Skin of body (tissue), 2 donors: ENCODE measurements around the gene MYO5C. TPM values are rescaled to one million over a fixed set of nuclear protein-coding genes. Genes with fewer than 3 reads are reported as not detected.
A peak's percentile ranks its signal among the peaks of the same experiment; 100 is the strongest.

Experiments
- DNase-seq: peaks from one replicate; lab custom pipeline; 2025; lab: John Stamatoyannopoulos, UW
- total RNA-seq: library from RNA; depleted of rRNA; stranded (reverse); fragments of >200 nt; gene quantifications from one replicate; pipeline ENCODE4 v1.2.3, GENCODE V29; 2014

The MYO5C gene, protein sequence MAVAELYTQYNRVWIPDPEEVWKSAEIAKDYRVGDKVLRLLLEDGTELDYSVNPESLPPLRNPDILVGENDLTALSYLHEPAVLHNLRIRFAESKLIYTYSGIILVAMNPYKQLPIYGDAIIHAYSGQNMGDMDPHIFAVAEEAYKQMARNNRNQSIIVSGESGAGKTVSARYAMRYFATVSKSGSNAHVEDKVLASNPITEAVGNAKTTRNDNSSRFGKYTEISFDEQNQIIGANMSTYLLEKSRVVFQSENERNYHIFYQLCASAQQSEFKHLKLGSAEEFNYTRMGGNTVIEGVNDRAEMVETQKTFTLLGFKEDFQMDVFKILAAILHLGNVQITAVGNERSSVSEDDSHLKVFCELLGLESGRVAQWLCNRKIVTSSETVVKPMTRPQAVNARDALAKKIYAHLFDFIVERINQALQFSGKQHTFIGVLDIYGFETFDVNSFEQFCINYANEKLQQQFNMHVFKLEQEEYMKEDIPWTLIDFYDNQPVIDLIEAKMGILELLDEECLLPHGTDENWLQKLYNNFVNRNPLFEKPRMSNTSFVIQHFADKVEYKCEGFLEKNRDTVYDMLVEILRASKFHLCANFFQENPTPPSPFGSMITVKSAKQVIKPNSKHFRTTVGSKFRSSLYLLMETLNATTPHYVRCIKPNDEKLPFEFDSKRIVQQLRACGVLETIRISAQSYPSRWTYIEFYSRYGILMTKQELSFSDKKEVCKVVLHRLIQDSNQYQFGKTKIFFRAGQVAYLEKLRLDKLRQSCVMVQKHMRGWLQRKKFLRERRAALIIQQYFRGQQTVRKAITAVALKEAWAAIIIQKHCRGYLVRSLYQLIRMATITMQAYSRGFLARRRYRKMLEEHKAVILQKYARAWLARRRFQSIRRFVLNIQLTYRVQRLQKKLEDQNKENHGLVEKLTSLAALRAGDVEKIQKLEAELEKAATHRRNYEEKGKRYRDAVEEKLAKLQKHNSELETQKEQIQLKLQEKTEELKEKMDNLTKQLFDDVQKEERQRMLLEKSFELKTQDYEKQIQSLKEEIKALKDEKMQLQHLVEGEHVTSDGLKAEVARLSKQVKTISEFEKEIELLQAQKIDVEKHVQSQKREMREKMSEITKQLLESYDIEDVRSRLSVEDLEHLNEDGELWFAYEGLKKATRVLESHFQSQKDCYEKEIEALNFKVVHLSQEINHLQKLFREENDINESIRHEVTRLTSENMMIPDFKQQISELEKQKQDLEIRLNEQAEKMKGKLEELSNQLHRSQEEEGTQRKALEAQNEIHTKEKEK (N-terminal part only)
- 8.0 TPM for total RNA-seq

DNA sequence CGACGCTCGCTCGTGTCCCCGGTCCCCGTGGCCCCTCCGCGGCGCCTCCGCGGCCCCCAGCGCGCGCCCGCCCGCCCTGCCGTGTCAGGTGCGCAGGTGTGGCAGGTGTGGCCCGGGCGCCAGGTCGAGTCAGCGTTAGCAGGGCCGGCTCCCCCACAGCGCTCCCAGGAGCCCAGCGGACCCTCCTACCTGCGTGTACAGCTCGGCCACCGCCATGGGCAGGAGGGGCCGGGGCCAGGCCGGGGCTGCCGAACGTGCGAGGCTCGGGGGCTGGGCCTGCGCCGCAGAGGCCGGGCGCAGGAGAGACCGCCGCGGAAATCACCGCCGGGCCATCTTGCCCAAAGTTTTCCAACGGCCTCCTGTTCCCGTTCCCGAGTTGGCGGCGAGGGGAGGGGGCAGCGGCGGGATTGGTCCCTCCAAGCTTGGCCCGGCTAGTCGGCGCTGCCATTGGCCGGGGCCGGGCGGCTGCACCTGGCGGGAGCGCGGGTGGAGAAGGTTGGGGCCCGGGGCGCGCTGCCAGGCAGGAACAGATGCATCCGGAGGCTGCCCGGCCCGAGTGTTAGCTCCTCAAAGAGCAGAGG is at the start of gene MYO5C:
TSS of gene MYO5C (minus strand) at position 384 of the 581 bp plus-strand sequence. CDS start at position 216, 168 bp downstream.
- DNase-seq = peak; percentile 18

DNA sequence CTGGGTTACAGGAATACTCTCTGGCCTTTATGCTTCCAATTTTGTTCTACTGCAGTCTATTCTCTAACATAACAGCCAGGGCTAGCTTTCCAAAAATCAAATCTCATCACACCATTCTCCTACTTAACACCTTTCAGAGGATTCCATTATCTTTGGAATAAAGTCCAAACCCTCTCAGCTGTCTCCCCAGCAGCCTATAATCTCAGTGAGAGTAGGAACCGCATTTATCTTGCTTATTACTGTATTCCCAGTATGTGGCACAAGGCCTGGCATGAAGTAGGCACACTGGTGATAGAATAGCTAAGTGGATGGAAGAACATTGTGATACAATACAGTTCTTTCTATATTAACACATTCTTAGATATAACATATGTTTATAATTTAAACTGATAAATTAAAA is 49.0 kb upstream of the MYO5C start:
- DNase-seq = no peak

DNA sequence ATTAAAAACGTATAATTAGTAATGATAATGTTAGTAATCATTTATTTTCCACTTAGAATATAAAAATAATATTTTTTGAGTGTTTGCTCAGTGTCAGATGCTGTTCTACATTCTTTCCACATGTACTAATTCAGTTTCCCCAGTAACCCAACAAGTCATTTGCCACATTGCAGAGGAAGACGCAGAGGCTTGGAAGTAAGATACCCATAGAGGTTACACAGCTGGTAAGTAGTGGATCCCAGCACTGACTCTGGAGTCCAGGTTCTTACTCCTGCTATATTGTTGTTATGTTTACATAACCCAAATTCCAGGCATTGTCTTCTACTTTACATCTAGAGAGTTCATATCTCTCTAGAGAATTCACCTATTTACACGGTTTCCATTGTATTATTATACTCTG is 48.2 kb upstream of the MYO5C start:
- DNase-seq = no peak

DNA sequence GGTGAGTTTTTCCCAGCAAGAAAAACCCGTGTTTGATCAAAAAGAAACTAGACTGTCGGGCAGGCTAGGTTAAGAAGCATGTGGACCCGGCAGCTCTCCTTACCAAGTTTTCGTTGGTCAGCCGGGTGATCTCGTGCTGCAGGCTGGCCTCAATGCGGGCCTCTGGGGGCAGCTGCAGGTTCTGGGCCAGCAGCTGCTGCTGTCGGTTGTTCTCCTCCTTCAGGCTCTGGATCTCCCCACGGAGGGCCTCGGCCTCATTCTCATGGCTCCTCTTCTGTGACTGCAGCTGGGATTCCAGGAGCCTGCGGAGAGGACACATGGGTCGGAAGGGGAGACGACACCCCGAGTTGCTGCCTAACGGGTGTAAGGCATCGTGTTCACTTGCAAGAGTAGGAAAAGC is 44.5 kb upstream of the MYO5C start:
- no peak for DNase-seq

DNA sequence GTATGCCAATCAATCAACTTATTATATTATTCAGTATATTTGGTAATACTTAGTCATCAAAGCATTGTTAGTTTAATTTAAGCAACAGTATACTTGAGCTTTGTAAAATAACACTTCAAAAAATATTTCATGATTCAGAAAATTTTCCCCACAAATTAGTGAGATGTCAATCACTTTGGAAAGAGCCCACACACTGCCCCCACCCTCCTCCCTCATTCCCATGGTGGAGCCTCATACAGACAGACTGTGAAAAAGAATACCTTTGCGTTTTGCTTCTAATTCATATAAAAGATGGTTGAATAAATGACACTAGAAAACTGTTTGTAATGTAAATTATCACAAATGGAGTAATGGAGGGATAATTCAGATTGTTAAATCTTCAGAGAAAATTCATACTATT is 43.3 kb upstream of the MYO5C start:
- no peak for DNase-seq

DNA sequence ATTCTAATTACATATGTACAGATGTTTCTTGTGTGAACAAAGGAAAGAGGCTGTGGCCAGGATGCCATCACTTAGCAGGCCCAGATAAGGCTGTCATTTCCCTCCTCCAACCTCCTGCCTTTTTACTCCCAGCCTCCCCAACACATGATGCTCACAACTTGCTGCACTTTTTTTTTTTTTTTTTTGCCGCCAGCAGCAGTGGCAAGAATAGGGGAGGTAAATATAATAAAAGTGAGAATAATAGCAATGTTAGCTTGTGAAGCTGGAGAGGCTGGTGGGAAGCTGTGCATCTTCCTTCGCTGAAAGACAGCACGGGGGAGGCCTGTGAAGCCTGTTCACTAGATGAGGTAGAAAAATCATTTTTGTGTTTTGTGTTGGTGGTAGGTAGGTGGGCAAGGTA is 42.5 kb upstream of the MYO5C start:
- no peak for DNase-seq

DNA sequence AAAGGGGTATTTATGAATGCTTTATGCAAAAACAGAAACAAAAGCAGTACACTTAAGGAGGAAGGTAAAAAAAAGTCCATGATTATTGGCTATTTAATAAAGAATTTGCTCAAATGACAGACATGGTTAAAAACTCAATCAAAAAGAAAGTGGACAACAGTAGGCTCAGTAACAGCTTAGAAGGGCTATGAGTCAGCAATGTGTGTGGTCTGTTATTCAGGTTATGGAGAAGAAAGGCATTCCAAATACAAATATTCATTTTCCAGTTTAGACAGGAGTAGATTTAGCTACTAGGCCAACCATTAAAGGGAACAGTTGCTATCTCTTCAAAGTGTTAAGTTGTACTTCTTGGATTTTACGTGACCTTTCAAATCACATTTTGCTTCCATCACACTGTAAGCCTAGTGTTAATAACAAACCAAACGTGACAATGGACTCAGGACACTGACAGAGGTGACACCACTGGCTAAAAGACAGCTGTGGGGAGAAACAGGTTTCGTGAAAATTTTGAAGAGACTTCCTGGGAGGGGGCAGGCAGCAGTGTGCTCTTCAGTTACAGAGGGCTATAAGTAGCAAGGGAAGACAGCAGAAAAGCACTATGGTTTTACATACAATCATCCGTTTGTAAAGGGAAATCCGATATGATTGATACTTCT is 41.7 kb upstream of the MYO5C start:
- no peak for DNase-seq

DNA sequence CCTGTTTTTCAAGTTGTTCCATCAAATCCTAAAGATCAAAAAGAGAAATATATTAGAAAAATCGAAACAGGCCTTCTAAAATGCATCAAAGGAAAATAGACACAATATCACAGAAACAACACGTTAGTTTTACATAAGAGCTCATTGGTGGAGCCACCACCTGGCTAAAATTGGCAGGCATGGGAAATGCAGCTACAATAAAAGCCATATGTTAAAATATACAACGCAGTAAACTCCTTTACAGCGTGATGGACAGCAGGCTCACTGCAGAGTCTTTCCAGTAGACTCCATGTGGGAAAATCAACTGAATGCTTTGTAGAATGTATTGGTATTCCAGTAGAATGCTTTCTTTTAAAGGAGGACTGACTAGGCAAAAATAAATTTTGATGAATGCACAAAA is 40.9 kb upstream of the MYO5C start:
- no peak for DNase-seq

DNA sequence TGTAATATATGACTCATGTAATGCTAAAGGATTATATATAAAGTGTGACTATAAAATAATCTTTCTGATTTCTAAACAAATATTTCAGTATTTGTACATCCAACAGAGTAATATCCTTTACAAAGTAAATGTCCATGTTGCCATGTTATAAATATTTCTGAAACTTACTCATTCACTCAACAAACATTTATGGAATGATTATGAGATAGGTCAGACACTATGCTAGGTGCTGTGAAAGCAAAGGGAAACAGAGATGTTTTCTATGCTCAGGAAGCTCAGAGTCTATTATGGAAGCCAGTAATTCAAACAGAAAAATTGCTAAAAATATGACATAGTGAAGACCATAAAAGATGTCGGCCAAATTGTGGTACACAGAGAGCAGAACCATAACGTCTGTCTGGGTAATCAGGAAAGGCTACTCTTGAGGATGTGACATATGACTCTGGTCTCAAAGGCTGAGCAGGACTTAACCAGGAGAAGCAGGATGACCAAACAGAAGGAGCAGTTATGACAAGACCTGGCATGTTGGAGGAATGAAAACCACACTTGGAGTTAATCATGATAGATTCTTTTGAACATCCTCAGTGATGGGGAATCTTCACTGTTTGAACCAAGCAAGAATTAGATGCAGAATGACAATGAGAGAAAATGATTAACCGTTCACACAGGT is 39.0 kb upstream of the MYO5C start:
- DNase-seq = no peak

DNA sequence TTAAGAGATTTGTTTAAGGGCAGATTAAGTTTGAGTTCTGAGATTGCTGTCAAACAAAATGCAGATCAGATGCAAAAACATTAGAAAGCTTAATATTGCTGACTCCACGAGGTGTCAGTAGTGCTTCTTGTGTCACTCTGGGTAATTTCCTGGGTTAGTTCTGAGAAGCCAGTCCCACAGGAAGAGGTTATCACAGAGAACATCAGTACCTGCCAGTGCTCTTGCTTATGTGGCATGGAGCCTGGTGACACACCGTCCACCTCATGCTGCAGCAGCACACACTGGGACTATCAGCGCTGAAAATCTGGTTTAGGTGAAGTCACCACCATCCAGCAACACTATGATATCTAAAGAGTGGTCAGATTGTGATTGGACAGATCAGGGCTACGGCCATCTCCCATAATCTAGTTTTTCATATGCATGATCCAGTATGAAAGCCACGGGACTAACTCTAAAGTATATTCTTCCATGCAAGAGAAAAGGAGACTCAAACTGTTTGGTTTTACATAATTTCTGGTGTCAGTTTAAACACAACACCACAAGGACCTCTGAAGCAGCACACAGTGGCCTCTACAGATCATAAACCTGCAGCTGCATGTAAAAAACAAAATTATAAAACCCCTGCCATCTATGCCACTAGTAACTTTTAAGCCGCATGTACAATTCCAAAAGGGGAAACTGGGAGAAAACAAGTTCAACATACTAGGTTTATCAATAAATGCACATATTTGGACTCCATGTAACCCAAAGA is 36.1 kb upstream of the MYO5C start:
- DNase-seq = peak; percentile 41

DNA sequence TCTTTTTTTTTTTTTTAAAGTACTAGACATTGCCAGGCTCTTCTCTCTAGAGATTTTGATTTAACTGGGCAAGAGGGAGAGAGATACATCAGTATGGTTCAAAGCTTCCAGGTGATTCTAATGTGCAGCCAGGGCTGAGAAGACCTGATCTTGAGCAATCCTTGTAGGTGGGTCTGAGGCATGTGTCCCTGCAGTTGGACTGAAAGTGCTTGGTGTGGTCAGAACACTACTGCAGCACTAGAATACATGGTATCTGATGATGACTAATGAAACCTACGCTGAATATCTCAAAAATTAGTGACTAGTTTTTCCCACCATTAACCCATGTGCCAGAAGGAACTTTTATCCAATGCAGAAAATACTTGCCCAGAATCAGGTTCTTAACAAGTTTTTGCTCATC is 34.4 kb upstream of the MYO5C start:
- no peak for DNase-seq

DNA sequence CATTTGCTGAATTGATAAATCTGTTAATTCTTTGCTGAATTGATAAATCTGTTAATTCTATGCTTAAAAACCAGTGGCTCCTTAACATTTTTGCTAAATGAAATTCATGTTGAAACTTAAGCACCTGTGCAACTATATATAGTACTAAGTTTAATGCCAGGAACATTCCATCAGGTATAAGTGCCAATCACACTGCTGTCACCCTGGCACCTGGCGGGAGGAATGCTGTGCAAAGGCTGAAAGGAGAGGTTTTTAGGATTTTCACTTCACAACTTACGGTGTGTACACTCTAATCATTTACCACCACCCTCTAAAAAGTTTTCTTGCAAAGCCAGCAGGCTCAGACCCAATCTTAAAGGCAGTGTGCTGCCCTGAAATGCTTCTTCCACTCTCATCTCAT is 33.5 kb upstream of the MYO5C start:
- no peak for DNase-seq

DNA sequence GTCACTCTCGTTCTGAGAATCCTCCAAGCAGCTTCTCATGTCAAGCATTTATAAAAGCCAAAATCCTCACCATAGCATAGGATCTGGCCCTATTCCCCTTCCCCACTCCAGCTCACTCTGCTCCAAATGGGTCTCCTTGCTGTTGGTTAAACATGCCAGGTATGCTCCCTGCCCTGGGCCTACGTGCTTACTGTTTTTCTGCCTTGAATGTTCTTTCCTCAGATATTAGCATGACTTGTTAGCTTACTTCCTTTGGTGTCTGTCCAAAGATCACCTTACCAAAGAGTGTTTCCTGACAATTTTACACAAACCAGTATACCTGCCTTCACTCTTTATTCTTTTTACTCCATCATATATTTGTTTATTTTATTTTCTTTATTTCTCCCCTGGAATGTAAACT is 33.1 kb upstream of the MYO5C start:
- no peak for DNase-seq

DNA sequence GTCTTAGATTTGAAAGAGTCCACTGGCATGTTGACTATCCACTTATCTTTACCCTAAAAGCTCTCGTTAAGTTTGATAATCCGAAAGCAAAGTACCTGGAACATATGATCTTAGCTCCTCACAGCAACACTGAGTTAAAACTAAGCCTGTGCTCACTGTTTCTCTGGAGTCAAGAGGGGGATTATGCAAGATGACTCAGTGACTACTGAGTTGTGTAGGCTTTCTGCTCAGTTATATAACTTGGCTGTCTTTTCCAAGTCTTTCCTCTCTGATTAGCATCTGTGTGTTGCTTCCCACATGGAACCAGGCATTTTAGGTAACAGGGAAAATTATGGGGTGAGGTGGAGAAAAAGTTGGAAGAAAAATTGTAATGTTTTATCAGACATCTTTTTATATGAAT is 31.2 kb upstream of the MYO5C start:
- no peak for DNase-seq

DNA sequence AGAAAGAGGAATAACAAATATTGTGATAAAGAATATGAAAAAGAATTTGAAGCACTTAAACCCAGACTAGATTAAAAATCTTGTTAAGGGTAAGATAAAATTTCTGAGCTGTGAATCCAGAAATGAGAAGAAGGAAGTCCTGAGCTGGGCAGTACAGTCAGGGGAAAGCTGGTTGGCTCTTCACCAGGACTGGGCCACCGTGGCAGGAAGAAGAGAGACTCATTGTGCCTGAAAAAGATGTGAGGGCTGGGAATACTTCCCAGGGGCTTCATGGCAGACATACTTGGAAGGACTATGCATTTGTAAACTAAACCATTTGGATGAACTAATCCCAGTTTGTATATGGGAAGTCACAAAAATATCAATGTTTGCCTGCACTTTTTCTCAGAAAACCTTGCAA is 28.5 kb upstream of the MYO5C start:
- no peak for DNase-seq

DNA sequence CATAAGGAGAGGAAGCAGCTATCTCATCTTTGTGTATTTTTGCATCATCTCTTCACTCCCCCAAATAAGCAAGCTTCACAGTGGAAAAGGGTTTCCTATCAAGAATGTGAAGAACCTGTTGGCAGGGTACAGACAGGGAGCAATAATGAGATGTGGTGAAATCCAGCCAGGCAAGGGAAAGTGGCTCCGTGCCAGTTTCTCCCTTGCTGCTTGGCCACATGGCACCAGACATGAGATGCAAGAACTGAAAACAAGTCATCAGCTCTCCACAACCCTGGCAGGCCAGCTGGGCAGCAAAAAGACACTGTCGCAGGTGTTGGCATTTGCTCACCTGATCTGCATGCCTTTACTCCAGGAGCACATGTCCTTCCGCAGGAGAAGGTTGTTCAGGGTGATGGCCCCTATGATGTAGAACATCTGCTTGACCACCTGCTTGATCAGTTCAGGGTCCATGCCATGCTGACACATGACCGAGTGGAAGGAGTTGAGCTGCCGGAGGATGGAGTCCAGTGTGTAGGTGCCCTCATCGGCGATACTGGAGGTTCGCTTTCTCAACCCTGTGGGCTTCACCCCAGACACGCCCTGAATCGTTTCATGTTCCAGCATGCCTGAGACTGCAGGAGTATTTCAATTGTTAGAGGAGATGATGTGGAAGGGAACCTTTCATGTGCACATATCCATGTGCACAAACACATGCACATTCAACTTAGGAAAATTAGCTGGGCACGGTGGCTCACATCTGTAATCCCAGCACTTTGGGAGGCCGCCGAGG is 23.3 kb upstream of the MYO5C start:
- no peak for DNase-seq

DNA sequence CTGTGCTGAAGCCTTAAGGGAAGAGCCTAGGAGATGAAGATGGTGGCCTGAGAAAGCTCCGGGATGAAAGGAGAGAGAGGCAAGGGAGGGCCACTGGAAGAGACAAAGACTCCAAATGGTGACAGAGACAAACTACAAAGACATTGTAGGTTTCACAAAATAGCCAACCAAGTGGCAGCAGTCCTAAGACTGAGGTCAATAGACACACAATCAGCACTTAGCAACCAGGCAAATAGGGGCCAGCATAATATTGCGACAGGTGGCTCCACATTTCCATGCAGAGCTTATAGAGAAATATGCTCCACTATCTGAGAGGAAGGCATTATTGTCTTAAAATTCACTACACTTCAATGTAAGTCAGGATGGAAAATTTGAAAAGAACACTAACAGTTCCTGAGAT is 22.1 kb upstream of the MYO5C start:
- no peak for DNase-seq

DNA sequence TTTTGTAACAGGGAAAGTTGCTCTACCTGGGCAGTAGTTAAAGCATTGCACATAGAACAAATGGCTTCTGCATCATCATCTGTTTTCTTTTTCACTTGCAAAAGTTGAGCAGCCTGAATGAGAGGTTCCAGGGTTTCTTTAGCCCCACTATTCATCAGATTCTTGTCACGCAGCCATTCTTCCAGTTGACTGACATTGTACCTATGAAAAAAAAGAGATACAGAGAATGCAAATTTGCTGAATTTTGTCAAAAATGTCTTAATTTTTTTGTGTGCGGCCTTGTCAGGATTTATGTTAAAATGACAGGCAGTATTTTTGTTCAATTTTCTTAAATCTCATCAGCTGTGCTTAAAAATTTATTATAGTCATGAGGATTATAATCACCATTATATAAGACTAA is 21.4 kb upstream of the MYO5C start:
- DNase-seq = no peak

DNA sequence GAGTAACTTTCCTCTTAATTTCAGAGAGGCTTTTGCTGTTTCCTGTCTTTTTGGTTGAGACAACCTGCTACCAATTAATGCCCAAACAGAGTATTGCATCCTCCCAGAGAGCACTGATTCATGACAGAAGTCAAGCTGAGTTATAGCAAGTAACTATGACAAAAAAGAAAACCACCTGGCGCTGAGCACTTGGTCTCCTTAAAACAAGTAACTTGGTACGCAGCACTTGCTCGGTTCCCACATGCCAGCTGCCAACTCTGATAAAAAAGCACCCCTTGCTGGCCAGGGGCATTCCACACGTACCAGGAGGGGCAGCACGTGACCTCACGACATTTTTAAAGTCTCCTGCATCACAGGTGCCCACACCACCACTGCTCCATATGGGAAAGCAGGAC is 13.5 kb upstream of the MYO5C start:
- DNase-seq = no peak
